A549 (cell line): ENCODE results near the gene PKHD1.

ENCODE experiments used
- CTCF ChIP-seq: fragments of >200 bp; sonication (Bioruptor Twin); formaldehyde crosslinking; IDR thresholded peaks from 3 replicates; pipeline ENCODE4 v1.5.1; 2016
- EP300 ChIP-seq, 2 experiments: fragments of >200 bp; sonication (Bioruptor Twin); formaldehyde crosslinking; IDR thresholded peaks; 2 replicates in 1 of 2; 3 replicates in 1 of 2; pipeline ENCODE4 v1.6.1; 2016 to 2017

GRCh38 chr6:51901766-51902764, 185.3 kb downstream of the PKHD1 start:
- TF ChIP-seq EP300 (IDR thresholded peaks at IDR 0.05): no peak
- no peak for TF ChIP-seq CTCF
